H1 (cell line): ENCODE results near the gene RNF26. TPM values are rescaled to one million over a fixed set of nuclear protein-coding genes. Genes with fewer than 3 reads are reported as not detected.

ENCODE experiments used
- CTCF ChIA-PET: fragments of 300-600 bp; sonication (Branson Sonifier 250); formaldehyde crosslinking; loops from one replicate; lab custom pipeline; 2021; ENCODE audit not compliant: partially characterized antibody; lab: Charles Lee
- POLR2A ChIA-PET: fragments of 300-600 bp; sonication (Branson Sonifier 250); formaldehyde crosslinking; loops from one replicate; lab custom pipeline; 2021; ENCODE audit warnings: inconsistent platforms; ENCODE audit not compliant: partially characterized antibody; lab: Charles Lee
- DNase-seq, 2 experiments: peaks; one replicate each; pipeline versions ENCODE4 v3.0.0 to v3.0.0-alpha.2; 2010 to 2022; ENCODE audit warnings: low spot score in 2 of 2, low read depth in 1 of 2, mixed read lengths in 1 of 2
- FAIRE-seq: peaks from 2 replicates; lab custom pipeline; 2011; peaks lifted over from hg19 to GRCh38; lab: Jason Lieb, UNC
- H2AFZ ChIP-seq: 2 replicates; pipeline ENCODE4 v1.8.1; 2012; ENCODE audit warnings: low read length, inconsistent platforms
- H2AK5ac ChIP-seq: 2 replicates; pipeline ENCODE4 v1.6.1; 2013; ENCODE audit warnings: low read depth, low read length
- H2BK120ac ChIP-seq: replicated peaks from 2 replicates; pipeline ENCODE3; 2013; ENCODE audit warnings: low read depth, low read length, inconsistent platforms
- H2BK12ac ChIP-seq: 2 replicates; pipeline ENCODE4 v1.6.1; 2013; ENCODE audit warnings: low read depth, low read length
- H2BK15ac ChIP-seq: 2 replicates; pipeline ENCODE4 v1.6.1; 2013; ENCODE audit warnings: low read length
- H2BK20ac ChIP-seq: 2 replicates; pipeline ENCODE4 v1.6.1; 2013; ENCODE audit warnings: low read length
- H2BK5ac ChIP-seq: 2 replicates; pipeline ENCODE4 v1.6.1; 2013; ENCODE audit warnings: low read depth, low read length
- H3K14ac ChIP-seq: 2 replicates; pipeline ENCODE4 v1.6.1; 2013; ENCODE audit warnings: inconsistent platforms; ENCODE audit not compliant: insufficient read length
- H3K18ac ChIP-seq: 2 replicates; pipeline ENCODE4 v1.6.1; 2013; ENCODE audit warnings: low read length; ENCODE audit errors: extremely low read depth
- H3K23ac ChIP-seq: 2 replicates; pipeline ENCODE4 v1.6.1; 2013; ENCODE audit warnings: inconsistent platforms; ENCODE audit not compliant: insufficient read length
- H3K23me2 ChIP-seq: 2 replicates; pipeline ENCODE4 v1.6.1; 2013; ENCODE audit warnings: low read depth, low read length
- H3K27ac ChIP-seq: 2 replicates; pipeline ENCODE4 v1.6.1; 2011; ENCODE audit warnings: low read depth, low read length, inconsistent platforms
- H3K27me3 ChIP-seq, 4 experiments: replicated peaks in 1 of 4; 1 replicate in 1 of 4; 2 replicates in 3 of 4; pipeline versions ENCODE4 v1.6.1 to v1.8.1; 2011 to 2013; ENCODE audit warnings: low read length in 3 of 4, mild to moderate bottlenecking in 3 of 4, inconsistent platforms in 2 of 4, mixed read lengths in 2 of 4, moderate library complexity in 1 of 4; ENCODE audit not compliant: control insufficient read depth in 3 of 4, insufficient read depth in 3 of 4; ENCODE audit errors: extremely low read depth in 1 of 4
- H3K36me3 ChIP-seq, 4 experiments: 2 replicates each; pipeline versions ENCODE4 v1.6.1 to v1.8.1; 2011 to 2013; ENCODE audit warnings: mild to moderate bottlenecking in 4 of 4, low read length in 3 of 4, moderate library complexity in 2 of 4, control low read depth in 1 of 4, inconsistent platforms in 1 of 4; ENCODE audit not compliant: insufficient read depth in 4 of 4, control insufficient read depth in 2 of 4
- H3K4ac ChIP-seq: replicated peaks from 2 replicates; pipeline ENCODE3; 2013; ENCODE audit warnings: low read length, low read depth, mixed read lengths, inconsistent platforms; ENCODE audit not compliant: insufficient read length
- H3K4me1 ChIP-seq, 4 experiments: replicated peaks in 1 of 4; 1 replicate in 1 of 4; 2 replicates in 3 of 4; pipeline versions ENCODE4 v1.6.1 to v1.8.1; 2011 to 2013; ENCODE audit warnings: low read length in 3 of 4, inconsistent platforms in 2 of 4, mixed read lengths in 1 of 4; ENCODE audit not compliant: insufficient read depth in 4 of 4, control insufficient read depth in 3 of 4
- H3K4me2 ChIP-seq, 2 experiments: 2 replicates each; pipeline versions ENCODE4 v1.6.1 to v1.8.1; 2011 to 2013; ENCODE audit warnings: low read depth in 2 of 2, low read length in 2 of 2, control low read depth in 1 of 2, inconsistent platforms in 1 of 2, mild to moderate bottlenecking in 1 of 2; ENCODE audit not compliant: insufficient read depth in 1 of 2
- H3K4me3 ChIP-seq, 4 experiments: fragments of 200-600, 300-600 bp in 1 of 4; sonication (generic), shearing (Covaris generic), sonication (Bioruptor Twin) in 1 of 4; 2 replicates each; pipeline versions ENCODE4 v1.5.1 to v1.8.1; 2011 to 2016; ENCODE audit warnings: low read length in 4 of 4, low read depth in 3 of 4, control low read depth in 2 of 4, inconsistent platforms in 2 of 4, mild to moderate bottlenecking in 2 of 4, mixed read lengths in 1 of 4, moderate library complexity in 1 of 4; ENCODE audit not compliant: insufficient read depth in 2 of 4; ENCODE audit errors: extremely low read depth in 1 of 4
- H3K56ac ChIP-seq: replicated peaks from 2 replicates; pipeline ENCODE3; 2013; ENCODE audit warnings: low read depth, mild to moderate bottlenecking, mixed read lengths, low read length, inconsistent platforms; ENCODE audit not compliant: insufficient read length
- H3K79me1 ChIP-seq: 2 replicates; pipeline ENCODE4 v1.6.1; 2013; ENCODE audit warnings: low read depth, low read length, control low read depth
- H3K79me2 ChIP-seq, 2 experiments: 2 replicates each; pipeline versions ENCODE4 v1.6.1 to v1.8.1; 2012 to 2013; ENCODE audit warnings: low read length in 2 of 2, mild to moderate bottlenecking in 2 of 2, inconsistent platforms in 1 of 2; ENCODE audit not compliant: insufficient read depth in 2 of 2, control insufficient read depth in 1 of 2
- H3K9ac ChIP-seq, 4 experiments: replicated peaks in 1 of 4; 1 replicate in 1 of 4; 2 replicates in 3 of 4; pipeline versions ENCODE4 v1.6.1 to v1.8.1; 2011 to 2013; ENCODE audit warnings: low read depth in 3 of 4, low read length in 3 of 4, control low read depth in 2 of 4, mild to moderate bottlenecking in 2 of 4, moderate library complexity in 2 of 4, inconsistent platforms in 1 of 4; ENCODE audit errors: extremely low read depth in 1 of 4
- H3K9me3 ChIP-seq, 2 experiments: 2 replicates each; pipeline versions ENCODE4 v1.6.1 to v1.8.1; 2012 to 2013; ENCODE audit warnings: mild to moderate bottlenecking in 2 of 2, moderate library complexity in 2 of 2, control low read depth in 1 of 2, inconsistent platforms in 1 of 2, low read depth in 1 of 2, low read length in 1 of 2, mixed read lengths in 1 of 2; ENCODE audit not compliant: insufficient read depth in 2 of 2
- H4K20me1 ChIP-seq, 2 experiments: replicated peaks in 1 of 2; 2 replicates each; pipeline versions ENCODE3 to v1.8.1; 2011 to 2013; ENCODE audit warnings: inconsistent platforms in 2 of 2, low read length in 2 of 2, mild to moderate bottlenecking in 1 of 2; ENCODE audit not compliant: insufficient read depth in 2 of 2, control insufficient read depth in 1 of 2
- H4K5ac ChIP-seq: 2 replicates; pipeline ENCODE4 v1.6.1; 2013; ENCODE audit warnings: low read length, low read depth, mixed read lengths, inconsistent platforms; ENCODE audit not compliant: insufficient read length
- H4K8ac ChIP-seq: 2 replicates; pipeline ENCODE4 v1.8.0; 2013; ENCODE audit warnings: mild to moderate bottlenecking, moderate library complexity, low read length, inconsistent platforms; ENCODE audit not compliant: insufficient read depth; ENCODE audit errors: extremely low read depth
- H4K91ac ChIP-seq: replicated peaks from 2 replicates; pipeline ENCODE3; 2013; ENCODE audit warnings: low read length, mixed read lengths, inconsistent platforms; ENCODE audit not compliant: insufficient read length
- ATF3 ChIP-seq: IDR thresholded peaks from 2 replicates; pipeline ENCODE4 v1.6.1; 2011; ENCODE audit warnings: low read depth, mild to moderate bottlenecking, low read length; ENCODE audit not compliant: insufficient read depth
- EZH2 ChIP-seq: fragments of 200-600 bp; sonication (generic); IDR thresholded peaks from 2 replicates; pipeline ENCODE4 v1.7.1; 2012; ENCODE audit warnings: low read depth, mild to moderate bottlenecking, moderate library complexity, low read length, inconsistent platforms; ENCODE audit not compliant: severe bottlenecking
- POLR2AphosphoS5 ChIP-seq: IDR thresholded peaks from 2 replicates; pipeline ENCODE4 v1.6.1; 2011; ENCODE audit warnings: low read depth, low read length
- SIN3A ChIP-seq, 2 experiments: IDR thresholded peaks in 1 of 2; conservative IDR thresholded peaks in 1 of 2; 2 replicates each; pipeline ENCODE4 v1.6.1; 2011 to 2012; ENCODE audit warnings: low read length in 2 of 2, improper control_type of control experiment in 1 of 2, low read depth in 1 of 2, mild to moderate bottlenecking in 1 of 2
- SRF ChIP-seq: IDR thresholded peaks from 2 replicates; pipeline ENCODE4 v1.6.1; 2011; ENCODE audit warnings: mild to moderate bottlenecking, low read depth, low read length, moderate library complexity
- TEAD4 ChIP-seq: IDR thresholded peaks from 2 replicates; pipeline ENCODE4 v1.6.1; 2012; ENCODE audit warnings: low read depth, low read length, inconsistent platforms, mixed read lengths
- WGBS, 2 experiments: shearing (Covaris generic) in 1 of 2; methylation state at CpG; one replicate each; pipeline versions ENCODE4 v1.1.6 to v1.1.7; 2013 to 2015; ENCODE audit warnings: low lambda C conversion rate in 2 of 2, mixed read lengths in 2 of 2, inconsistent platforms in 1 of 2, low coverage in 1 of 2, missing lambda C conversion rate in 1 of 2; ENCODE audit not compliant: insufficient replicate concordance in 2 of 2, insufficient coverage in 1 of 2, insufficient read length in 1 of 2; ENCODE audit errors: extremely low coverage in 1 of 2, missing lambda C conversion rate in 1 of 2; 5-methylcytosine and 5-hydroxymethylcytosine counted together
- polyA plus RNA-seq, 7 experiments: library from polyadenylated mRNA; depleted of rRNA in 3 of 7; stranded (reverse) in 5 of 7; unstranded in 2 of 7; fragments of >200 nt in 5 of 7; fragments of 200-250 nt in 2 of 7; gene quantifications; 1 replicate in 5 of 7; 2 replicates in 1 of 7; 4 replicates in 1 of 7; pipeline versions ENCODE4 v1.2.1 to v1.2.3, GENCODE V29; 2011 to 2013; ENCODE audit warnings: missing spikeins in 2 of 7, mixed read lengths in 2 of 7
- total RNA-seq: library from RNA; stranded (reverse); fragmentation: NEBNext Ultra II Directional; extraction: Animal tissue kit (Norgen Biotek cat#: 25700); gene quantifications from 2 replicates; pipeline ENCODE4 v1.2.1, GENCODE V29; 2021

RNF26 gene
- total and polyA plus RNA-seq, 2 of the 8 experiments (the other 6 are each of a cell fraction or from before 2014, with no cell fraction given) = 82.7 to 84.0 TPM

GRCh38 chr11:119297938-119298337 is 36.4 kb upstream of the RNF26 start:
- WGBS, 2 experiments = 90% methylated on average over 3 of the region's 3 CpGs; no CpG with 5 or more reads in 1 of the 2 experiments
- CTCF ChIA-PET = interaction anchor here (1.0 to 2.7 kb wide), 4 partner anchors 13 to 171 kb away, joined by 3 to 12 read pairs (median 3); no protein-coding TSS in a partner anchor
- no peak overlapping the region for H2BK15ac ChIP-seq

More at GRCh38 chr11:119297938-119298337, 36.4 kb upstream of the RNF26 start:
- no peak overlapping the region for H3K14ac ChIP-seq
- no peak for FAIRE-seq
- H2AFZ ChIP-seq = no peak overlapping the region
- H3K36me3 ChIP-seq = peaks cover 29 to 61% (median 50%) of the 10 kb centered on the region in 4 experiments
- H3K23me2 ChIP-seq = no peaks in the 10 kb centered on the region
- H3K9me3 ChIP-seq = no peaks in the 10 kb centered on the region
- peaks cover 3 to 6% of the 10 kb centered on the region in 2 experiments for H4K20me1 ChIP-seq
- no peak overlapping the region for H3K56ac ChIP-seq
- H3K79me1 ChIP-seq = no peaks in the 10 kb centered on the region; the same call in 1 of the 2 replicates
- H3K79me2 ChIP-seq = no peaks in the 10 kb centered on the region
- H2BK5ac ChIP-seq = no peak overlapping the region
- H3K4me1 ChIP-seq = no peaks in the 10 kb centered on the region
- no peak overlapping the region for H3K27ac ChIP-seq
- no peak overlapping the region for H3K18ac ChIP-seq
- no peak overlapping the region for H3K9ac ChIP-seq
- no peak overlapping the region for H2BK120ac ChIP-seq
- H4K8ac ChIP-seq = no peak overlapping the region
- no peak overlapping the region for H2AK5ac ChIP-seq
- H3K27me3 ChIP-seq = no peaks in the 10 kb centered on the region
- POLR2A ChIA-PET = interaction anchor here (1.6 kb wide), 1 partner anchor 10 kb away, joined by 3 read pairs; no protein-coding TSS in a partner anchor
- H2BK12ac ChIP-seq = no peak overlapping the region
- H3K23ac ChIP-seq = no peak overlapping the region
- TF ChIP-seq ATF3 (no peak), EZH2 (no peak), SRF (no peak), POLR2AphosphoS5 (no peak), TEAD4 (no peak), SIN3A (conservative IDR thresholded peaks at IDR 0.05 in 1 of 2, IDR thresholded peaks at IDR 0.05 in 1 of 2; ENCODE audit: low read depth in 1 of 2, low read length in 2 of 2) (no peak)
- H3K4me3 ChIP-seq = no peak overlapping the region
- H4K91ac ChIP-seq = no peak overlapping the region
- H4K5ac ChIP-seq = no peak overlapping the region
- no peak overlapping the region for H3K4ac ChIP-seq
- no peak for DNase-seq
- H2BK20ac ChIP-seq = no peak overlapping the region
- no peak overlapping the region for H3K4me2 ChIP-seq
